GM21423 (cell line): ENCODE results near the gene GRHL1.

ENCODE experiments used
- ATAC-seq: cut with Tn5 transposase; IDR thresholded peaks from one replicate; pipeline ENCODE4 v1.9.1; 2021; ENCODE audit warnings: mild to moderate bottlenecking, moderate library complexity; ENCODE audit not compliant: unreplicated experiment

The GRHL1 gene

GRCh38 chr2:9992427-9993187 is 41.1 kb downstream of the GRHL1 start:
- no peak for ATAC-seq

- ATAC-seq: no peak
Observed at GRCh38 chr2:9993488-9994165, 42.1 kb downstream of the GRHL1 start.

GRCh38 chr2:9994462-9994861 is 43.0 kb downstream of the GRHL1 start:
- no peak for ATAC-seq

- ATAC-seq: no peak
Observed at GRCh38 chr2:9995059-9995458, 43.6 kb downstream of the GRHL1 start.

GRCh38 chr2:9996321-9996720 is 44.8 kb downstream of the GRHL1 start:
- no peak for ATAC-seq

GRCh38 chr2:9997936-9998335 is 46.4 kb downstream of the GRHL1 start:
- no peak for ATAC-seq

- ATAC-seq: no peak
Observed at GRCh38 chr2:9998916-9999654, 47.6 kb downstream of the GRHL1 start.

GRCh38 chr2:9999693-10000092 is 48.2 kb downstream of the GRHL1 start:
- no peak for ATAC-seq

- ATAC-seq: no peak
Observed at GRCh38 chr2:10000541-10000940, 49.0 kb downstream of the GRHL1 start.

GRCh38 chr2:10001586-10001985 is 50.1 kb downstream of the GRHL1 start:
- ATAC-seq: no peak

GRCh38 chr2:10002109-10002508 is 50.6 kb downstream of the GRHL1 start:
- ATAC-seq: no peak

GRCh38 chr2:10002681-10003080 is 51.2 kb downstream of the GRHL1 start:
- no peak for ATAC-seq

- no peak for ATAC-seq
Observed at GRCh38 chr2:10003206-10004125, 52.0 kb downstream of the GRHL1 start.

- no peak for ATAC-seq
Observed at GRCh38 chr2:10004401-10004800, 52.9 kb downstream of the GRHL1 start.

GRCh38 chr2:10004836-10005235 is 53.3 kb downstream of the GRHL1 start:
- no peak for ATAC-seq

- ATAC-seq: no peak
Observed at GRCh38 chr2:10005461-10006235, 54.2 kb downstream of the GRHL1 start.

- ATAC-seq: no peak
Observed at GRCh38 chr2:10006236-10007161, 55.0 kb downstream of the GRHL1 start.

- ATAC-seq: no peak
Observed at GRCh38 chr2:10007435-10007834, 55.9 kb downstream of the GRHL1 start.
